H9 (cell line): ENCODE data around the gene TFF3. TPM values are rescaled to one million over a fixed set of nuclear protein-coding genes. Genes with fewer than 3 reads are reported as not detected.

Experiments used
- DNase-seq: peaks from one replicate; pipeline ENCODE4 v3.0.0-alpha.2; 2017
- H2AFZ ChIP-seq: one replicate; pipeline ENCODE4 v1.6.1; 2013; ENCODE audit warnings: mild to moderate bottlenecking, low read length, control low read depth, moderate library complexity
- H2AK5ac ChIP-seq: 2 replicates; pipeline ENCODE4 v1.6.1; 2013; ENCODE audit warnings: low read length, control low read depth, mixed read lengths; ENCODE audit not compliant: insufficient read length
- H2BK120ac ChIP-seq: one replicate; pipeline ENCODE4 v1.6.1; 2013; ENCODE audit warnings: low read depth, mild to moderate bottlenecking, low read length, control low read depth, inconsistent platforms; ENCODE audit not compliant: poor library complexity, severe bottlenecking
- H2BK12ac ChIP-seq: 2 replicates; pipeline ENCODE4 v1.6.1; 2013; ENCODE audit warnings: low read length, control low read depth, mixed read lengths, low read depth; ENCODE audit not compliant: insufficient read length
- H2BK15ac ChIP-seq: 2 replicates; pipeline ENCODE4 v1.6.1; 2013; ENCODE audit warnings: low read depth, low read length, control low read depth
- H2BK20ac ChIP-seq: one replicate; pipeline ENCODE4 v1.6.1; 2013; ENCODE audit warnings: low read depth, mild to moderate bottlenecking, low read length, control low read depth, inconsistent platforms; ENCODE audit not compliant: poor library complexity, severe bottlenecking
- H2BK5ac ChIP-seq: 2 replicates; pipeline ENCODE4 v1.6.1; 2013; ENCODE audit warnings: low read length, control low read depth, mixed read lengths; ENCODE audit not compliant: insufficient read length
- H3K14ac ChIP-seq: 2 replicates; pipeline ENCODE4 v1.6.1; 2013; ENCODE audit warnings: low read length, control low read depth; ENCODE audit not compliant: insufficient read depth
- H3K18ac ChIP-seq: 2 replicates; pipeline ENCODE4 v1.6.1; 2013; ENCODE audit warnings: low read depth, mild to moderate bottlenecking, mixed read lengths, low read length, control low read depth; ENCODE audit not compliant: insufficient read length
- H3K23ac ChIP-seq: 2 replicates; pipeline ENCODE4 v1.6.1; 2013; ENCODE audit warnings: low read length, control low read depth, mixed read lengths, low read depth; ENCODE audit not compliant: insufficient read length
- H3K23me2 ChIP-seq: 2 replicates; pipeline ENCODE4 v1.6.1; 2013; ENCODE audit warnings: low read depth, mild to moderate bottlenecking, mixed read lengths, low read length, control low read depth; ENCODE audit not compliant: insufficient read length, poor library complexity, severe bottlenecking
- H3K27ac ChIP-seq: 2 replicates; pipeline ENCODE4 v1.5.1; 2013; ENCODE audit warnings: low read length, control low read depth, mixed read lengths, low read depth; ENCODE audit not compliant: insufficient read length
- H3K27me3 ChIP-seq: 2 replicates; pipeline ENCODE4 v1.6.1; 2013; ENCODE audit warnings: low read length, control low read depth, inconsistent platforms; ENCODE audit not compliant: insufficient read depth
- H3K4ac ChIP-seq: 2 replicates; pipeline ENCODE4 v1.6.1; 2013; ENCODE audit warnings: low read depth, mild to moderate bottlenecking, control low read depth, inconsistent platforms, low read length, moderate library complexity
- H3K4me1 ChIP-seq: 2 replicates; pipeline ENCODE4 v1.6.1; 2013; ENCODE audit warnings: low read length, control low read depth, inconsistent platforms; ENCODE audit not compliant: insufficient read depth
- H3K4me2 ChIP-seq: 2 replicates; pipeline ENCODE4 v1.6.1; 2013; ENCODE audit warnings: low read length, control low read depth, mixed read lengths; ENCODE audit not compliant: insufficient read length, insufficient read depth
- H3K56ac ChIP-seq: 2 replicates; pipeline ENCODE4 v1.6.1; 2013; ENCODE audit warnings: low read depth, mild to moderate bottlenecking, mixed read lengths, low read length, control low read depth; ENCODE audit not compliant: insufficient read length
- H3K79me1 ChIP-seq: 2 replicates; pipeline ENCODE4 v1.6.1; 2013; ENCODE audit warnings: low read depth, mild to moderate bottlenecking, moderate library complexity, low read length, control low read depth, inconsistent platforms; ENCODE audit not compliant: insufficient read depth, poor library complexity, severe bottlenecking
- H3K79me2 ChIP-seq: 2 replicates; pipeline ENCODE4 v1.6.1; 2013; ENCODE audit warnings: low read length, control low read depth, inconsistent platforms; ENCODE audit not compliant: insufficient read depth
- H3K9ac ChIP-seq: 2 replicates; pipeline ENCODE4 v1.6.1; 2013; ENCODE audit warnings: low read length, control low read depth, mixed read lengths; ENCODE audit not compliant: insufficient read length; ENCODE audit errors: extremely low read depth
- H3K9me3 ChIP-seq: one replicate; pipeline ENCODE4 v1.6.1; 2013; ENCODE audit warnings: low read depth, low read length, inconsistent platforms; ENCODE audit not compliant: control insufficient read depth
- H3T11ph ChIP-seq: one replicate; pipeline ENCODE4 v1.6.1; 2013; ENCODE audit warnings: mild to moderate bottlenecking, low read length, control low read depth, inconsistent platforms
- H4K20me1 ChIP-seq: one replicate; pipeline ENCODE4 v1.6.1; 2013; ENCODE audit not compliant: control insufficient read depth, insufficient read length, insufficient read depth
- H4K5ac ChIP-seq: 2 replicates; pipeline ENCODE4 v1.6.1; 2013; ENCODE audit warnings: low read depth, mild to moderate bottlenecking, mixed read lengths, low read length, control low read depth; ENCODE audit not compliant: insufficient read length
- H4K8ac ChIP-seq: replicated peaks from 2 replicates; pipeline ENCODE4 v1.6.1; 2013; ENCODE audit warnings: low read length, control low read depth, mixed read lengths, low read depth; ENCODE audit not compliant: insufficient read length
- H4K91ac ChIP-seq: 2 replicates; pipeline ENCODE4 v1.6.1; 2013; ENCODE audit warnings: low read depth, mild to moderate bottlenecking, moderate library complexity, mixed read lengths, low read length, control low read depth; ENCODE audit not compliant: insufficient read length
- H3K27ac Mint-ChIP-seq, 3 experiments: 2 replicates in 2 of 3; 3 replicates in 1 of 3; pipeline ENCODE4 v1.8.0; 2020 to 2021; ENCODE audit warnings: mixed read lengths in 3 of 3, mild to moderate bottlenecking in 1 of 3, moderate library complexity in 1 of 3
- H3K27me3 Mint-ChIP-seq: 2 replicates; pipeline ENCODE4 v1.8.0; 2021; ENCODE audit warnings: low read depth, mild to moderate bottlenecking, moderate library complexity, mixed read lengths
- H3K36me3 Mint-ChIP-seq, 3 experiments: 2 replicates in 2 of 3; 3 replicates in 1 of 3; pipeline ENCODE4 v1.8.0; 2020 to 2021; ENCODE audit warnings: low read depth in 3 of 3, mixed read lengths in 3 of 3; ENCODE audit not compliant: insufficient read depth in 1 of 3
- H3K4me1 Mint-ChIP-seq, 2 experiments: 2 replicates each; pipeline ENCODE4 v1.8.0; 2020; ENCODE audit warnings: mixed read lengths in 2 of 2
- H3K4me3 Mint-ChIP-seq, 2 experiments: 2 replicates in 1 of 2; 3 replicates in 1 of 2; pipeline ENCODE4 v1.8.0; 2020 to 2021; ENCODE audit warnings: mild to moderate bottlenecking in 2 of 2, mixed read lengths in 2 of 2, moderate library complexity in 1 of 2
- H3K9me3 Mint-ChIP-seq, 2 experiments: 2 replicates in 1 of 2; 3 replicates in 1 of 2; pipeline ENCODE4 v1.8.0; 2020; ENCODE audit warnings: mild to moderate bottlenecking in 2 of 2, mixed read lengths in 2 of 2, moderate library complexity in 1 of 2
- CTCF ChIP-seq: fragments of 200-600 bp; sonication (generic); conservative IDR thresholded peaks from 3 replicates; pipeline ENCODE4 v1.8.0; 2021; ENCODE audit warnings: antibody characterized with exemption, mild to moderate bottlenecking
- WGBS: extraction: QIAGEN DNeasy Blood & Tissue Kit; methylation state at CpG from one replicate; pipeline ENCODE4 v1.1.7; 2013; ENCODE audit warnings: missing lambda C conversion rate, low lambda C conversion rate, mixed read lengths; ENCODE audit not compliant: insufficient read length; ENCODE audit errors: extremely low coverage; 5-methylcytosine and 5-hydroxymethylcytosine counted together
- total RNA-seq: library from RNA; stranded (reverse); gene quantifications from 2 replicates; pipeline ENCODE4 v1.2.1, GENCODE V29; 2021

Gene TFF3
- total RNA-seq, 1 experiment from 2014 or later, result 1.5 TPM

- Histone ChIP-seq H3K27me3 (no peaks in the 10 kb centered on the region), H2AFZ (no peak overlapping the region), H2BK20ac (no peak overlapping the region), H3K23me2 (no peaks in the 10 kb centered on the region), H3K9ac (no peak overlapping the region), H2BK120ac (no peak overlapping the region), H3K27ac (no peak overlapping the region), H3K79me1 (no peaks in the 10 kb centered on the region), H2AK5ac (no peak overlapping the region), H3K14ac (no peak overlapping the region), H3T11ph (no peak overlapping the region), H3K23ac (no peak overlapping the region), H3K79me2 (no peaks in the 10 kb centered on the region), H3K18ac (no peak overlapping the region), H3K4me1 (no peaks in the 10 kb centered on the region), H3K4ac (no peak overlapping the region), H4K20me1 (no peaks in the 10 kb centered on the region), H4K8ac (no peak overlapping the region), H2BK12ac (no peak overlapping the region), H2BK5ac (no peak overlapping the region), H3K4me2 (no peak overlapping the region), H3K9me3 (no peaks in the 10 kb centered on the region), H4K91ac (no peak overlapping the region), H4K5ac (no peak overlapping the region), H2BK15ac (no peak overlapping the region), H3K56ac (no peak overlapping the region)
- Mint-ChIP-seq H3K4me1 (peaks cover 4% of the 10 kb centered on the region in 2 experiments), H3K9me3 (no peaks in the 10 kb centered on the region), H3K27ac (no peak overlapping the region), H3K4me3 (no peak overlapping the region; a peak in 1 of 5 replicates), H3K36me3 (no peaks in the 10 kb centered on the region), H3K27me3 (peaks cover 7% of the 10 kb centered on the region)
- no peak for TF ChIP-seq CTCF
- no peak for DNase-seq
- WGBS, result no CpG with 5 or more reads among the region's 22 CpGs
Measured at GRCh38 chr21:42304556-42305454, 10.4 kb downstream of the TFF3 start.
